HEK293T (cell line): ENCODE measurements around the gene CHST15.

Source experiments
- BHLHE40 ChIP-seq: fragments of 450-650 bp; IDR thresholded peaks from 2 replicates; pipeline ENCODE4 v1.6.1; 2016; ENCODE audit warnings: mild to moderate bottlenecking, moderate library complexity, borderline replicate concordance
- CTBP1 ChIP-seq: fragments of 450-650 bp; IDR thresholded peaks from 2 replicates; pipeline ENCODE4 v1.6.1; 2016; ENCODE audit warnings: borderline replicate concordance
- NFRKB ChIP-seq: fragments of 450-650 bp; IDR thresholded peaks from 2 replicates; pipeline ENCODE4 v1.6.1; 2016; ENCODE audit warnings: mild to moderate bottlenecking, moderate library complexity
- PKNOX1 ChIP-seq: fragments of 450-650 bp; IDR thresholded peaks from 2 replicates; pipeline ENCODE4 v1.6.1; 2016
- SP1 ChIP-seq: fragments of 450-650 bp; IDR thresholded peaks from 2 replicates; pipeline ENCODE4 v1.6.1; 2017
- SUZ12 ChIP-seq: fragments of 450-650 bp; IDR thresholded peaks from 2 replicates; pipeline ENCODE4 v1.6.1; 2016; ENCODE audit warnings: mild to moderate bottlenecking
- TARDBP ChIP-seq: fragments of 450-650 bp; IDR thresholded peaks from 2 replicates; pipeline ENCODE4 v1.6.1; 2016
- ZNF384 ChIP-seq: fragments of 450-650 bp; IDR thresholded peaks from 2 replicates; pipeline ENCODE4 v1.6.1; 2016

DNA sequence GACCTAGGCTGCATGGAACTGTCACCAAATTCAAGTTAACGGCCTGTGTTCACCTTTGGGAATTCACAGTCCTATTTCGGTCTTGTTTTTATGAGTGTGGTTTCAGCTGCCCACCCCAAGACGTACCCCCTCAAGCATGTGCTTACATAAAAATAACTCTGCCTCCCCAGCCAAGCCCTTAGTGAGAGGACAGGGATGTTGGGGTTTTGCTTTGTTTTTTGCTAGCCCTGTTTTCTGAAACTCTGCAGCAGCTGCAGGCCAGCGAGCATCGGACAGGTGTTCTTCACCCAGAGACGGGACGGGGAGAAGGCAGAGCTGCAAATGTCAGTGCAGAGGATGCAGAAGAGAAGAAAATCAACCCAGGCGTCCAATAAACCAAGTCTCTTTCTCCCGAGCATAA is 13.5 kb downstream of the CHST15 start:
- TF ChIP-seq CTBP1 (no peak), BHLHE40 (no peak), NFRKB (no peak), SUZ12 (no peak), PKNOX1 (no peak), SP1 (no peak), TARDBP (no peak), ZNF384 (no peak)
